Measurements from ENCODE around the gene GAB2.

Gene GAB2

DNA sequence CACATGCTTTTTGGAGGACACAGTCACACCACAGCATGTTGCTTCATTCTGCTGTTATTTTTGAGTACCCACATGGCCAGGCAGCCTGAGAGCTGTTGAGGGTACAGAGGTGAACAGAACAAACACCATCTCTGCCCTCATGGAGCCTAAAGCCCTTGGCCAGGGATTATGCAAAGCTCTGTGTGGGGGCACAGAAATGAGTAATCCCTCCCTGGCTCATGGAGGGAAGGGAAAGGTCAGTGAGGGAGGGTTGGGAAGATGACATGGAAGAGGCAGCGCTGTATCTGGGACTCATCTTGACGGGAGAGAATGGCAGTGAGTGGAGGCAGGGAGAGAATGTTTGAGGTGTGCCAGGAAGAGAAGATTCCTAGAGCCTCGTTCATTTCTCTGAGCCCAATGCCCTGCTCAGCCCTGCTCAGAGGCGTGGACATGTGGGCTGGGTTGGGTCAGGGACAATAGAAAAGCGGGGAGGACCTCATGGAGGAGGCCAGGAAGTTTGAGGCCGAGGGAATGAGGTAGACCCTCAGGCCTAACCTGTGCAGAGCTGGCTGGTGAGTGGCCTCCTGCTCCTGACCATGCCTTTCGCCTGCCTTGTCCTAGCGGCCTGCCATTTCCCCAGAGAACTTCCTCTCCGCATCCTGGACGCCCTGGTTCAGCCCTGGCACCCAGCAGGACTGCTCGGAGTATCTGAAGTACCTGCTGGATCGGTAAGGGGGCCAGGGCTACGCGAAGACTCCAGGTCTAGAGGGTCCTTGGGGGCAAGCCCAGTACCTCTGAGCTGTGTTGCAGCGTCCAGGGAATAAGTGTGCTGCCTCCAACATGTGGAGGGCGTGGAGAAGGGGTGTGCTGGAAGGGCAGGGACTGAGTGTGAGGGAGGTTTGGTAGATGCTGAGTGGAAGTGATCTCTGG lies 209.1 kb downstream of the GAB2 start:
- Histone ChIP-seq H3K9ac (ENCODE audit: low read length) (no peak overlapping the region), H3K27ac (ENCODE audit: low read depth, low read length) (no peak overlapping the region), H3K27me3 (ENCODE audit: control insufficient read depth, insufficient read depth, low read length) (no peaks in the 10 kb centered on the region), H3K36me3 (ENCODE audit: control insufficient read depth, insufficient read depth, low read length) (peaks cover 11% of the 10 kb centered on the region), H3K4me3 (ENCODE audit: low read length) (no peak overlapping the region), H3K4me1 (ENCODE audit: control insufficient read depth, insufficient read depth, low read length) (no peaks in the 10 kb centered on the region)

DNA sequence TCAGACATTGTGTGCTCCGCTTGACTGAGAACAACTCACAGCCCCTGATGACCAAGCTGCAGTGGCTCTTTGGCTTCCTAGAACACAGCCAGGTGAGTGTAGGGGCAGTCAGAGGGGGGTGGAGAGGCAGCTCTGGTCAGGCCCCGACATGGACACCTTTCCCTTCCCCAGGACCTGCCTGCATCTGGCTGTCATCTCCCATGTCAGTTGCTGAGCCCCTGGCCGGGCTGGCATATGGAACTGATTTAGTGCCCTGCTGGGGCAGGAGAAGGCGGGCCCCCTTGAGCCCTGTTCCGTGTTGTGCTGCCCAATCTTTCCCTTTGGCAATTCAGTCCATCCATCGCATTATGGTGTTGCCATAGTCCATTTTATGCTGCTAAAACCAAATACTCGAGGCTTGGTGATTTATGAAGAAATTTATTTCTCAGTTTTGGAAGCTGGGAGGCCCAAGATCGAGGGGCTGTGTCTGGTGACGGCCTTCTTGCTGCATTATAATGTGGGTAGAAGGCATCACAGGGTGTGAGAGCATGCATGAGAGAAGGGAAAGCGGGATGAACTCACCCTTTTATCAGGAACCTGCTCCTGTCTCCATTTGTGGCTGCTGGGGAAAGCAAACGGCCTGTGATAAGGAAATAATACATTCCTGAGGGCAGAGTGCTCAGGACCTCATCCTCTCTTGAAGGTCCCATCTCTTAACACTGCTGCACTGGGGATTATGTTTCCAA lies 209.9 kb downstream of the GAB2 start:
- no peaks in the 10 kb centered on the region for H3K27me3 ChIP-seq (ENCODE audit: control insufficient read depth, insufficient read depth, low read length)
- H3K36me3 ChIP-seq (ENCODE audit: control insufficient read depth, insufficient read depth, low read length): peaks cover 11% of the 10 kb centered on the region
- no peak overlapping the region for H3K9ac ChIP-seq (ENCODE audit: low read length)
- no peak overlapping the region for H3K4me3 ChIP-seq (ENCODE audit: low read length)
- no peak overlapping the region for H3K27ac ChIP-seq (ENCODE audit: low read depth, low read length)
- no peaks in the 10 kb centered on the region for H3K4me1 ChIP-seq (ENCODE audit: control insufficient read depth, insufficient read depth, low read length)

DNA sequence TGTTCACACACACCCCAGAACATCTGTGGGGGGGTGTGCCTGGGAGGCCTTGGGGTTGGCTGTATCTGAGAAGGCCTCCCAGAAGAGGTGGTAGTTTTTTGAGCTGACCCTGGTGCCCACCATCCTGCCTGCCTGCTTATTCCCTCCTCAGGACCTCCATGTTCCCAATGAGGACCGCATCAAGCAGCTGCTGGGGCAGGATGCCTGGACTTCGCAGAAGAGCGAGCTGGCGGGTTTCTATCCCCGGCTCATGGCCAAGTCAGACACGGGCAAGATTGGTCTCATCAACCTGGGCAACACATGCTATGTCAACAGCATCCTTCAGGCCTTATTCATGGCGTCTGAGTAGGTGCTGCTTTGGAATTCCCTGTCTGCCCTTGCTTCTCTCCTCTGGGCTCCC lies 211.9 kb downstream of the GAB2 start:
- Histone ChIP-seq H3K27ac (ENCODE audit: low read depth, low read length) (no peak overlapping the region), H3K4me1 (ENCODE audit: control insufficient read depth, insufficient read depth, low read length) (no peaks in the 10 kb centered on the region), H3K36me3 (ENCODE audit: control insufficient read depth, insufficient read depth, low read length) (peaks cover 17% of the 10 kb centered on the region), H3K27me3 (ENCODE audit: control insufficient read depth, insufficient read depth, low read length) (no peaks in the 10 kb centered on the region), H3K9ac (ENCODE audit: low read length) (no peak overlapping the region), H3K4me3 (ENCODE audit: low read length) (no peak overlapping the region)

DNA sequence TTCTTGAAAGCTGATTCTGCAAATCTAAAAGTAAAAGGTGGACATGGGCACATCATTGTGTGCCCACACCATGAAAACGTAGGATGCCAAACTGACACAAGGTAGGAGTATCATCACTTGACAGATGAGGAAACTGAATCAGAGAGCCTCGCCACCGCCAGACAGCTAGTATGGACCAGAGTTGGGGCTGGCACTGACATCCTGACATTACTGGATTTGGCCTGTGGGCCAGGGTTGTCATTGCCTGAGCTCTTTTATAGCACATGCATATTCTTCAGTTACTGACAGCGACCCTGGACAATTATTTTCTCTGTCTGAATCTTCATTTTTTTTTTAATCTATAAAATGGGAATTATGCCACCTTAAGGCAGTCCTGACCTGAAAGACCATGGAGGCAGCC lies 212.4 kb downstream of the GAB2 start:
- no peak overlapping the region for H3K9ac ChIP-seq (ENCODE audit: low read length)
- H3K27ac ChIP-seq (ENCODE audit: low read depth, low read length): no peak overlapping the region
- no peak overlapping the region for H3K4me3 ChIP-seq (ENCODE audit: low read length)
- H3K36me3 ChIP-seq (ENCODE audit: control insufficient read depth, insufficient read depth, low read length): peaks cover 13% of the 10 kb centered on the region
- H3K27me3 ChIP-seq (ENCODE audit: control insufficient read depth, insufficient read depth, low read length): no peaks in the 10 kb centered on the region
- no peaks in the 10 kb centered on the region for H3K4me1 ChIP-seq (ENCODE audit: control insufficient read depth, insufficient read depth, low read length)

DNA sequence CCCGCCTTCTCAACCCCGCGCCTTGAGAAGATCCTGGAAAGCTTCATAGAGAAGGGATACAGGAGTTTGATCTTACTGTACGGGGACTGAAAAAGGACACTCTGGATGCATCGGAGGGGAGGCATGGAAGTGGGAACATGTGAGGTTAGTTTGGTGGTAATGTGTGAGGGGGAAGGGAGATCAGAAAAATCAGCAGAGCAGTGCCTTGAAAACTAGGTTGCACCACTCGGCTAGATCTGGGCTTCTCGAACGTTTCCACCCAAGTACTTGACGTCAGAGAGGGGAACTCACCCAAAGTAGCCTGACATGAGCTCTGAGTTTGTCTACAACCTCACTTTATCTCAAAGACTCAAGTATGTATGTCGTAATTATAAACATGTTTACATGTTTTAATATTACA lies 214.4 kb downstream of the GAB2 start:
- H3K4me1 ChIP-seq (ENCODE audit: control insufficient read depth, insufficient read depth, low read length): no peaks in the 10 kb centered on the region
- H3K36me3 ChIP-seq (ENCODE audit: control insufficient read depth, insufficient read depth, low read length): peaks cover 14% of the 10 kb centered on the region
- H3K27ac ChIP-seq (ENCODE audit: low read depth, low read length): no peak overlapping the region
- H3K9ac ChIP-seq (ENCODE audit: low read length): no peak overlapping the region
- H3K4me3 ChIP-seq (ENCODE audit: low read length): no peak overlapping the region
- no peaks in the 10 kb centered on the region for H3K27me3 ChIP-seq (ENCODE audit: control insufficient read depth, insufficient read depth, low read length)

DNA sequence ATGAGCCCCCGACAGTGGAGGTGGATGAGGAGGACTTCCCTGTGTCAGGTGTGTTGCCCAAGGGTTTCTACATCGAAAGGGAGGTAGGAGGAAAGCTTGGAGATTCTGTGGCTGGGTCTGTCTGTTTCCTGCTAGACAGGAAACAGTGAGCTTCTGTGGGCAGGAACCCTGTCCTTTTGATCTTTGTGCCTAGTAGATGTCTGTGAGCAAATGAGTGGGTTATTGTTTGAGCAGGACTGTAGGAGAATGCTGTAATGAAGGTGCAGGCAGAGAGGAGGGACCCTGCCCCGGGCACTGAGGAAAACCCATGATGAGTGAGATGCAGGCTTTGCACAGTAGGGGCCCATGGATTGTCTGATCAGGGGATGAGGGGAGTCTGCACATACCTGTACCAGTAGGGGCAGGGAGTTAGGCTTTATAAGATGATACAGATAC lies 214.9 kb downstream of the GAB2 start:
- Histone ChIP-seq H3K27ac (ENCODE audit: low read depth, low read length) (no peak overlapping the region), H3K9ac (ENCODE audit: low read length) (no peak overlapping the region), H3K4me3 (ENCODE audit: low read length) (no peak overlapping the region), H3K36me3 (ENCODE audit: control insufficient read depth, insufficient read depth, low read length) (peaks cover 14% of the 10 kb centered on the region), H3K27me3 (ENCODE audit: control insufficient read depth, insufficient read depth, low read length) (no peaks in the 10 kb centered on the region), H3K4me1 (ENCODE audit: control insufficient read depth, insufficient read depth, low read length) (no peaks in the 10 kb centered on the region)

DNA sequence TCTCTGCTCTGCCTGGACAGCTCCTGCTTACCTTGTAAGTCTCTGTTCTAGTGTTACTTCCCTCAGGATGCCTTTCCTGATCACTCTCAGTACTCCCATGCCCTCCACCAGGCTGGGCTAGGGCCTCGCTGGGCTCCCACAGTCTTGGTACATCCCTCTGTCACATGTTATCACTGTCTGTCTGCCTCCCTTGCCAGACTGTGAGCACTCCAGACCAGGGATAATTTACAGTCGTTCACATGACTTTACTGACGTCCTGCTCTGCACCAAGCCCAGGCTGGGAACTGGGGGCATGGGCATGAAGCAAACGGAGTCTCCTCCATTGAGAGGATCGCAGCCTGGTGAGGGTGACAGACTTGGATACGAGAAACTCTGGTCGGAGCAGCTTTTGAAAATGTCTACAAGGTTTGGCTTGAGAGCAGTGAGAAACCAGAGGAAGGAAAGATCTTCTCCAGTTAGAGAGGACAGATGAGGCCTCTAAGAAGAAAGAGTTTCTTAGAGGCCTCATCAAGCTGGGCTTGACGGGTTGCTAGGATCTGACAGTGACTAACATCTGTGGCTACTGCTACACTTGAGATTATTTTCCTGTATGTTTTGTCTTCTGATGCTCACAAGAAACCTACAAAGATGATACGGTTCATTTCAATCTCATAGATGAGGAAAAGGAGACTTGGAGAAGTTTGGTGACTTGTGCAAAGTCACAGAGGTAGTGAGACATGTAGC lies 216.4 kb downstream of the GAB2 start:
- H3K36me3 ChIP-seq (ENCODE audit: control insufficient read depth, insufficient read depth, low read length): peaks cover 14% of the 10 kb centered on the region
- no peak overlapping the region for H3K27ac ChIP-seq (ENCODE audit: low read depth, low read length)
- no peak overlapping the region for H3K4me3 ChIP-seq (ENCODE audit: low read length)
- no peaks in the 10 kb centered on the region for H3K4me1 ChIP-seq (ENCODE audit: control insufficient read depth, insufficient read depth, low read length)
- H3K27me3 ChIP-seq (ENCODE audit: control insufficient read depth, insufficient read depth, low read length): no peaks in the 10 kb centered on the region
- H3K9ac ChIP-seq (ENCODE audit: low read length): no peak overlapping the region

DNA sequence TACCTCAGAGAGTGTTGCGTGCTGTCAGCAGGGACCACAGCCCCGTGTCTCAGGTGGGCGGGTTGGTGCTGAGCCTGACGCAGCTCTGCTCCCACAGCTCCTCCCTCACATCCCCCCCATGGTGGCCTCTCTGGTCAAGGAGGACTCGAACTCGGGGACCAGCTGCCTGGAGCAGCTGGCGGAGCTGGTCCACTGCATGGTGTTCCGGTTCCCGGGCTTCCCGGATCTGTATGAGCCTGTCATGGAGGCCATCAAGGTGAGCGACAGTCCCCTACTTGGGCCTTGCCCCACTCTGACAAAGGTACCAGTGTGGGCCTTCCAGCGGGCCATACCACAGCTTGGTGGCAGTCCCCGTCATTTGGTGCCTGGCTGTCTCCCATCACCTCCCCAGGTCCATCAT lies 217.1 kb downstream of the GAB2 start:
- Histone ChIP-seq H3K36me3 (ENCODE audit: control insufficient read depth, insufficient read depth, low read length) (peaks cover 9% of the 10 kb centered on the region), H3K9ac (ENCODE audit: low read length) (no peak overlapping the region), H3K27ac (ENCODE audit: low read depth, low read length) (no peak overlapping the region)

DNA sequence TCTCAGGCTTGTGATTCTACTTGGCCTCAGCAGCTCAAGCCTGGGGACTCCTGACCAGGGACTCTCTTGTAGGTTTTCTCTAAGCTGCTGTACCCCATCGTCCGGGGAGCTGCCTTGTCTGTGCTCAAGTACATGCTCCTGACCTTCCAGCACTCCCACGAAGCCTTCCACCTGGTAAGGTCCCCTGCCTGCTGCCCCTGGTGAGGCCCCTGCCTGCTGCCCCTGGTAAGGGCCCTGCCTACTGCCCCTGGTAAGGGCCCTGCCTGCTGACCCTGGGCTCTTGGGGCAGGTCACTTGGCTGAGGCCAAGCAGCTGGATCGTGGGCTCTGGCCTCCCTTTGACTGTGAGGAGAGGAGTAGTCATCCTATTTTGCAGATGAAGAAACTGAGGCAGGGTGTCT lies 217.6 kb downstream of the GAB2 start:
- Histone ChIP-seq H3K4me1 (ENCODE audit: control insufficient read depth, insufficient read depth, low read length) (no peaks in the 10 kb centered on the region), H3K27ac (ENCODE audit: low read depth, low read length) (no peak overlapping the region), H3K9ac (ENCODE audit: low read length) (no peak overlapping the region), H3K27me3 (ENCODE audit: control insufficient read depth, insufficient read depth, low read length) (no peaks in the 10 kb centered on the region), H3K4me3 (ENCODE audit: low read length) (no peak overlapping the region), H3K36me3 (ENCODE audit: control insufficient read depth, insufficient read depth, low read length) (peaks cover 9% of the 10 kb centered on the region)

More for the DNA sequence above, 217.1 kb downstream of the GAB2 start:
- Histone ChIP-seq H3K4me1 (ENCODE audit: control insufficient read depth, insufficient read depth, low read length) (no peaks in the 10 kb centered on the region), H3K27me3 (ENCODE audit: control insufficient read depth, insufficient read depth, low read length) (no peaks in the 10 kb centered on the region), H3K4me3 (ENCODE audit: low read length) (no peak overlapping the region)

DNA sequence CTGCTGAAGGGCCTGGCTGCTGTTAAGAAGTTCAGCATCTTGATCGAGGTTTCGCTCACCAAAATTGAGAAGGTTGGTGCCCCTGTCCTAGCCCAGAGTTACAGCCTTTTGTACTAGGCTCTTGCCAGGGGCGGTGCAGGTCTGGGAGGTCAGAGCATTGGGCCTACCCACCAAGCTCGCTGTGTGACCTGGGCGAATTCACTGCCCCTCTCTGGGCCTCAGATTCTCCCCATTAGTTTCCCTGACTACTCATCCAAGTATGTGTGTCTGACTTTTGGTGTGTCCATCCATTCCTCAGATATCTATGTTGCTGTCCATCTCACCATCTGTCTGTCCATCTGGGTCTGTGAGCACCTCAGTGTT lies 218.0 kb downstream of the GAB2 start:
- peaks cover 9% of the 10 kb centered on the region for H3K36me3 ChIP-seq (ENCODE audit: control insufficient read depth, insufficient read depth, low read length)

DNA sequence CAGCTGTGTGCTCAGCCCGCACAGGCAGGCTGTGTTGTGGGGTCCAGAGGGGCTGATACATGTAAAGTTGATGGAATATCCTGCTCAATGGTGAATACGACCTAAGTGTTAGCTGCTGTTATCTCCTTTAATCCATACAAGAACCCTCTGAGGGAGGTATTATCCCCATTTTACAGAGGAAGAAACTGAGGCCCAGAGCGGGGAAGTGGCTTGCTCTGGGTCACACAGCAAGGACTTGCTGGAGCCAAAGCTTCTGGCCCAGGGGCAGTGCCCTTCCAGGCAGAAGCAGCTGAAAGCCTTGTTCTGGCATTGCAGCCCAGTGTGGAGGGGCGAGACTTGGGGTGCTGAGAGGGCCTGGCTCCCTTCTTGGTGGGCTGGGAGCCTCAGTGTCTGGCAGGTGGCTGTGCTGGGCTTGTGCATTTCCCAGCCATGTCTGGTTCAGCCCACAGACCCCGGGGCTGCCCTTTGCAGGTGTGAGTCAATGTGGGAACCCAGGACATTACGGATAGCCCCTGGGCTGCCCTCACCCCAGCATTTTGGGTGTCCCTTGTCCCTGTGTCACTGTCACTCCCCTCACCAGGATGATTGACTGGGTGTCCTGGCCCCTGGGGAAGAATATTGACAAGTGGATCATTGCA lies 218.5 kb downstream of the GAB2 start:
- Histone ChIP-seq H3K36me3 (ENCODE audit: control insufficient read depth, insufficient read depth, low read length) (peaks cover 9% of the 10 kb centered on the region), H3K4me1 (ENCODE audit: control insufficient read depth, insufficient read depth, low read length) (no peaks in the 10 kb centered on the region), H3K27ac (ENCODE audit: low read depth, low read length) (no peak overlapping the region), H3K27me3 (ENCODE audit: control insufficient read depth, insufficient read depth, low read length) (no peaks in the 10 kb centered on the region), H3K9ac (ENCODE audit: low read length) (no peak overlapping the region), H3K4me3 (ENCODE audit: low read length) (no peak overlapping the region)

More for the DNA sequence above, 218.0 kb downstream of the GAB2 start:
- Histone ChIP-seq H3K27me3 (ENCODE audit: control insufficient read depth, insufficient read depth, low read length) (no peaks in the 10 kb centered on the region), H3K4me1 (ENCODE audit: control insufficient read depth, insufficient read depth, low read length) (no peaks in the 10 kb centered on the region), H3K4me3 (ENCODE audit: low read length) (no peak overlapping the region), H3K9ac (ENCODE audit: low read length) (no peak overlapping the region), H3K27ac (ENCODE audit: low read depth, low read length) (no peak overlapping the region)

DNA sequence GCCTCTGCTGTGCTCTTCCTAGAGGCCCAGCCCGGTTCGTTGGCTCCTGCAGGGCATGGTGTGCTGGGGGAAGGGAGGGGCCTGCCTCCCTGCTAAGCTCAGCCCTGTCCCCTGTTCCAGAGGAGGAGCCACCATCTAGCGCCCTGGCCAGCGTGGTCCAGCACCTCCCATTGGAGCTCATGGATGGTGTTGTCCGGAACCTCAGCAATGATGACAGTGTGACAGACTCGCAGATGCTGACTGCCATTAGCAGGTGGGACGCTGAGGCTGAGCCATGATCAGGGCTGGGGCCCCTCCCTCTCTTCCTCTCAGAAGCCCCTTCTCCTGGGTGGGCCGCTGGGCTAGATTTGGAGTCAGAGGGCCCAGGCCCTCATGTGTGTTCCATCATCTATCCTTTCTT lies 219.8 kb downstream of the GAB2 start:
- no peaks in the 10 kb centered on the region for H3K27me3 ChIP-seq (ENCODE audit: control insufficient read depth, insufficient read depth, low read length)
- no peak overlapping the region for H3K27ac ChIP-seq (ENCODE audit: low read depth, low read length)
- peaks cover 9% of the 10 kb centered on the region for H3K36me3 ChIP-seq (ENCODE audit: control insufficient read depth, insufficient read depth, low read length)
- no peak overlapping the region for H3K4me3 ChIP-seq (ENCODE audit: low read length)
- no peak overlapping the region for H3K9ac ChIP-seq (ENCODE audit: low read length)
- H3K4me1 ChIP-seq (ENCODE audit: control insufficient read depth, insufficient read depth, low read length): no peaks in the 10 kb centered on the region
